Measurements from ENCODE around the gene NPDC1. TPM values are rescaled to one million over a fixed set of nuclear protein-coding genes. Genes with fewer than 3 reads are reported as not detected.
"Not testable (repeated sequence)": the region's sequence is repeated elsewhere in the genome, so short reads cannot be mapped to it uniquely, and the experiment has no call there.

Gene NPDC1
- total RNA-seq, 1 experiment from 2014 or later, result 86.9 TPM

DNA sequence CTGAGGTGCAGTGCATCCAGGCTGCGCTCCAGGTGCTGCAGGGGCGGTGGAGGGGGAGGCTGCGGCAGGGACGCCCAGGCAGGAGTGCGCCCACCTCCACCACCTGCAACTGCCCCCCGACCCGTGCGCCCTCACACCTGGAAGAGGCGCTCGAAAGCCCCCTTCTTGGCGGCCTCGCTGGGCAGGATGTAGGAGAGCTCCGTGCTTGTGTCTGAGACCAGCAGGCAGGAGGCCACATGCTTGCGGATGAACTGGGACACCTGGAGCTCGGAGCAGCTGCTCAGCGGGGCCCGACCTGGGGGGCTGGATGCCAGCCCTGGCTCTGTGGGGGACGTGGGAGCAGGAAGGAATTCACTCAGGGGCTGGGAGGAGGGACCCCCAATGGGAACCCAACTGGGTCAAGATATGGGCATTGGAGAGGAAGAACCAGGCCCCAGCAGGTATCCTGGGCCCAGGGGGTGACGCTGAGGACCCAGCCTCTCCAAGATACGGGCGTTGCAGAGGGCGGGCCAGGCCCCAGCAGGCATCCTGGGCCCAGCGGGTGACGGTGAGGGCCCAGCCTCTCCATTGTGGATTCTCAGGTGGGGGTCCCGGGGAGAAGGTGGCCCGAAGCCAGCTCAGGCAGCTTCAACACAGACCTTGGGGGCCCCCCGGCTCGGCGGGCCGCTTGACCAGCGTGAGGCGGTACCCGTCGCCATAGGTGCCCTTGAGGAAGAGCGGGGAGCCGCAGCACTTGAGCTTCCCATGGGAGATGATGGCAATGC is 31.0 kb downstream of the NPDC1 start:
- Histone ChIP-seq H3K27me3 (no peaks in the 10 kb centered on the region), H3K36me3 (no peaks in the 10 kb centered on the region), H3K4me3 (no peak overlapping the region), H3K9me3 (no peaks in the 10 kb centered on the region)
- no peak for DNase-seq

GRCh38 chr9:137014166-137014565 is 31.8 kb downstream of the NPDC1 start:
- no peaks in the 10 kb centered on the region for H3K9me3 ChIP-seq
- no peak for DNase-seq
- H3K4me3 ChIP-seq, result no peak overlapping the region
- no peaks in the 10 kb centered on the region for H3K36me3 ChIP-seq
- no peaks in the 10 kb centered on the region for H3K27me3 ChIP-seq

DNA sequence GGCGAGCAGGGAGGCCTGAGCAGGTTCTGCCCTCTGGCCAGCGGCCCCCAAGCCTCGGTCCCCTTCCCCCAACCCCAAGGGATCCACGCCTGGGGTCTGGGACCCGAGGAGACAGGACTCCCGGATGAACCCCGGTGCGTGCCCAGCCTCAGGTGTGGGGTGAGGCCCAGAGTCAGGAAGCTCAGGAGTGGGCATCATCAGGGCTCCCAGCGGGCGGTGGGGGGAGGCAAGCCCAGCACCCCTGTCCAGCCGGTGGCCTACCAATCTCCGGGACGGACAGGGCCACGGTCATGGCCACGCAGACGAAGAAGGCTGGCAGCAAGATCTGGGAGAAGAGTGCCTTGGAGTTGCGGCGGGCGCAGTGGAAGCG is 32.4 kb downstream of the NPDC1 start:
- DNase-seq, result no peak
- H3K27me3 ChIP-seq, result no peaks in the 10 kb centered on the region

GRCh38 chr9:137012694-137013570 is 33.0 kb downstream of the NPDC1 start:
- H3K9me3 ChIP-seq, result no peaks in the 10 kb centered on the region
- H3K27me3 ChIP-seq, result no peaks in the 10 kb centered on the region
- H3K4me3 ChIP-seq, result no peak overlapping the region
- DNase-seq, result no peak
- no peaks in the 10 kb centered on the region for H3K36me3 ChIP-seq

More for the DNA sequence above, 32.4 kb downstream of the NPDC1 start:
- Histone ChIP-seq H3K9me3 (no peaks in the 10 kb centered on the region), H3K4me3 (no peak overlapping the region), H3K36me3 (no peaks in the 10 kb centered on the region)

DNA sequence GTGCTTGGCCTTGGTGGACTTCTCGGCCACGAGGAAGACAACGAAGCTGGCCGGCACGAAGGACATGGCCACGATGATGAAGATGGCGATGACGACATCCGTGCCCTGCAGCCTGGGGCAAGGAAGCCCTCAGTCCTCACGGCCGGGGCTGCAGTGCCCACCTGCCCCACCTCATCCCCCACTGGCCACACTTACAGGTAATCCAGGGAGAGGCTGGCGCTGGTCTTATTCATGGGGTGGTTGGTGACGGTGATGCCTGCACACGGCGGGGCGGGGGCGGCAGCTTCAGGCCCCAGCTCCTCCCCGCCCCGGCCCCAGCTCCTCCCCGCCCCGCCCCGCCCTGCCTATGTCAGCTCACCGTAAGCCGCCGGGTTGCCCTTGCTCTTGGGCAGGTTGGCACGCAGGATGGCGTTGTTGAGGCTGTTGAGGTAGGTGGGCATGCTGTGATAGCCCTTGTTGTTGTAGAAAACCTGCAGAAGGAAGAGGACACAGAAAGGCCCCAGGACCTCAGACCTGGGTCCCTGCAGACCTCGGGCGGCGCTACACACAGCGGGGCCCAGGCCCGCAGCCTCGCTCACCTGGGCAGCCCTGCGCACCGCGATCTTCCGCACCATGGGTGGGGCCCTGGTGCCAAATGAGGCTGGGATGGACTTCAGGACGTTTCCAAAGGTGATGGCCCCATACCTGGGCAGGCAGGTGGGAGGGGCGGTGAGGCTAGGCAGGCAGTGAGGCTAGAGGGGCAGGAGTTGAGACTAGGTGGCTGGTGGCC is 33.9 kb downstream of the NPDC1 start:
- Histone ChIP-seq H3K36me3 (no peaks in the 10 kb centered on the region), H3K27me3 (no peaks in the 10 kb centered on the region), H3K9me3 (no peaks in the 10 kb centered on the region), H3K4me3 (no peak overlapping the region)
- no peak for DNase-seq

GRCh38 chr9:137011156-137011555 is 34.8 kb downstream of the NPDC1 start:
- DNase-seq, result no peak
- H3K36me3 ChIP-seq, result no peaks in the 10 kb centered on the region
- no peak overlapping the region for H3K4me3 ChIP-seq
- H3K27me3 ChIP-seq, result no peaks in the 10 kb centered on the region
- no peaks in the 10 kb centered on the region for H3K9me3 ChIP-seq

- no peaks in the 10 kb centered on the region for H3K9me3 ChIP-seq
- no peaks in the 10 kb centered on the region for H3K36me3 ChIP-seq
- H3K4me3 ChIP-seq, result no peak overlapping the region
Measured at GRCh38 chr9:137009938-137010732, 35.8 kb downstream of the NPDC1 start.

DNA sequence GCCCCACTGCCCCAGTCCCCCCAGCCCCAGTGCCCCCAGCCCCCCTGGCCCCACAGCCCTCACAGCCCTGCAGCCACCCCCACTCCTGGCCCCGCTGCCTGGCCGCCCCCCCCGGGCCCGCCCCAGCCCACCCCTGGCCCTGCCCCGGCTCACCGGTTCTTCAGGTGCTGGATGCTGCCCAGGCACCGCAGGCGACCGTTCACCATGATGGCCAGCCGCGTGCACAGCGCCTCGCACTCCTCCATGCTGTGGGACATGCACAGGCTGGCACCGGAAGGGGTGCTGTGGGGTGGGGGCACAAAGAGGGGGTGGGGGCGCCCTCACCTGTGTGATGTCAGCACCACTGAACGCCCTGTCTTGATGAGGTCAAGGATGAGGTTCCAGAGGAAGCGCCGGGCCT is 36.8 kb downstream of the NPDC1 start:
- Histone ChIP-seq H3K9me3 (no peaks in the 10 kb centered on the region), H3K27me3 (no peaks in the 10 kb centered on the region), H3K4me3 (no peak overlapping the region), H3K36me3 (no peaks in the 10 kb centered on the region)
- no peak for DNase-seq

More at GRCh38 chr9:137009938-137010732, 35.8 kb downstream of the NPDC1 start:
- DNase-seq, result no peak
- no peaks in the 10 kb centered on the region for H3K27me3 ChIP-seq

DNA sequence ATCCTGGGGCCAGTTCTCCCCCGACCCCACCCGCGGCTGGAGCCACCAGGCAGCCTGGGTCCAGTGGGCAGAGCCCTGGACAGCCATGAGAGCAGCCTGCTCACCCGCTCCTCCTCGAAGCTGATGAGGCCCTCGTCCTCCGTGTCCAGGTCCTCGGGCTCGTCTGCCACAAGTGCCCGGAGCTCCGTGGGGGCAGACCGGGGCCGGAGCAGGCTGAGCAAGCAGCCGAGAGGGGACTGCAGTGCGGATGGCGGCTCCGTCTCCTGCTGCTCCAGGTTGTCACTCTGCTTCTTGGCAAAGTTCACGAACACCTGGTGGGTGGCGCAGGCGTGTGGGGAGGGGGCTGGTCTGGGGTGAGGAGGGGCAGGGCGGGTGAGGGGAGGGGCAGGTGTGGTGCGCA is 37.7 kb downstream of the NPDC1 start:
- no peak for DNase-seq
- H3K9me3 ChIP-seq, result no peaks in the 10 kb centered on the region
- H3K4me3 ChIP-seq, result no peak overlapping the region
- H3K27me3 ChIP-seq, result no peaks in the 10 kb centered on the region
- no peaks in the 10 kb centered on the region for H3K36me3 ChIP-seq

DNA sequence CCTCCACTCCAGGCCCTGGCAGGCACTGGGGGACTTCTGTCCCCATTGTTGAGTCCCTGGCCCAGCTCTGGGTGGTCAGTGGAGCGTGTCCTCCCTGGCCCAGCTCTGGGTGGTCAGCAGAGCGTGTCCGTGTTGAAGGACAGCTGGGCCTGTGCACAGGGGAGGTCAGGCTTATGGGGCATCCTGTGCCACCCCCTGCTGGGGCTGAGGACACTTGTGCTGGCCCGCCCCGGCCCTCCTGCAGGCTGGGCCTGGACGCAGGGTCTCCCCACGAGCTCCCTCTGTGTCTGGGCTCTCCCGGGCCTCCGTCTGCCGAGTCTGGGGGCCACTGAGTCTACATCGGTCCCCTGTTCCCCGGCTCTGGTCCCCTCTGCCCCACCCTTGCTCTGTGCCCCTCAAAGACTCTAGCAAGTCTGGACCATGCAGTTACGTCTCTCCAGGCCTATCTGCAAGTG is 38.1 kb downstream of the NPDC1 start:
- DNase-seq, result no peak
- H3K27me3 ChIP-seq, result no peaks in the 10 kb centered on the region
- no peaks in the 10 kb centered on the region for H3K36me3 ChIP-seq
- no peak overlapping the region for H3K4me3 ChIP-seq
- H3K9me3 ChIP-seq, result no peaks in the 10 kb centered on the region

GRCh38 chr9:137007108-137007815 is 38.7 kb downstream of the NPDC1 start:
- Histone ChIP-seq H3K36me3 (no peaks in the 10 kb centered on the region), H3K9me3 (no peaks in the 10 kb centered on the region), H3K4me3 (no peak overlapping the region), H3K27me3 (no peaks in the 10 kb centered on the region)
- no peak for DNase-seq

- Histone ChIP-seq H3K36me3 (no peaks in the 10 kb centered on the region), H3K27me3 (no peaks in the 10 kb centered on the region), H3K9me3 (no peaks in the 10 kb centered on the region), H3K4me3 (no peak overlapping the region)
- no peak for DNase-seq
Measured at GRCh38 chr9:137006116-137007003, 39.6 kb downstream of the NPDC1 start.

DNA sequence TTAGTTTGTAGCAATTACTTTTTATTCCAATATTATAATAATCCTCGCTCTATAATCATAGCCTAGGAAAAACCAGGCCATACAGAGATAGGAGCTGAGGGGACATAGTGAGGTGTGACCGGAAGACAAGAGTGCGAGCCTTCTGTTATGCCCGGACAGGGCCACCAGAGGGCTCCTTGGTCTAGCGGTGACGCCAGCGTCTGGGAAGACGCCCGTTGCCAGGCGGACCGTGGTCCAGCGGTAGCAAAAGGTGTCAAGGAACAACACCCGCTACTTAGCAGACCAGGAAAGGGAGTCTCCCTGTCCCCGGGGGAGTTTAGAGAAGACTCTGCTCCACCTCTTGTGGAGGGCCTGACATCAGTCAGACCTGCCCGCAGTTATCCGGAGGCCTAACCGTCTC is 41.7 kb downstream of the NPDC1 start:
- not testable (repeated sequence) for DNase-seq, H3K9me3 ChIP-seq, H3K4me3 ChIP-seq, H3K27me3 ChIP-seq, H3K36me3 ChIP-seq

DNA sequence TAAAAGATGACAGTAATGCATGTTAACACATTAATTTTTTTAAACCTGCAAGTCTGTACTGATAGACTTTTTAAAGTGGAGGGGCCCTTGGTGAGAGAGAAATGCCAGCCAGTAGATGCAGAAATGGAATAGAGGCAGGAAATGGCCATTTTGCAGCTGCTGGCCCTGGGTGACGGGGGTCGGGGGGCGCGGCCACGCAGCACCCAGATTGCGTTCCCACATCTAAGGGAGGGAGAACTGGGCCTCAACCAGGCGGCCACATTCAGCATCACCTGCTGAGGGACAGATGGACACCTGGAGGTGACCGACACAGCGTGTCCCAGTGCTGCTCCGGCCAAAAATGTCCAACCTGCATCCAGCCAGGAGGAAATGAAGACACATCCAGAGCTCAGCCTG is 43.3 kb downstream of the NPDC1 start:
- H3K27me3 ChIP-seq, result no peaks in the 10 kb centered on the region
- no peak for DNase-seq
- no peaks in the 10 kb centered on the region for H3K9me3 ChIP-seq
- H3K36me3 ChIP-seq, result no peaks in the 10 kb centered on the region
- H3K4me3 ChIP-seq, result no peak overlapping the region

Measured in MG63 (cell line).